SK-N-SH (cell line): ENCODE data around the gene GLYATL1B. TPM values are rescaled to one million over a fixed set of nuclear protein-coding genes. Genes with fewer than 3 reads are reported as not detected.

ENCODE experiments used
- CTCF ChIA-PET: fragments of 300-600, 350-600 bp; formaldehyde crosslinking; extraction: SDS; loops from one replicate; lab custom pipeline; 2021; lab: Yijun Ruan, JAX
- POLR2A ChIA-PET: fragments of 350-600 bp; sonication (Branson Sonifier 250); formaldehyde crosslinking; extraction: SDS; loops from one replicate; lab custom pipeline; 2020; ENCODE audit warnings: antibody characterized with exemption, inconsistent platforms; lab: Yijun Ruan, JAX
- DNase-seq: peaks from one replicate; pipeline ENCODE4 v3.0.0; 2012
- H2AFZ ChIP-seq: fragments of 200-600 bp; sonication (generic); 2 replicates; pipeline ENCODE4 v1.8.1; 2016; ENCODE audit warnings: antibody characterized with exemption, mild to moderate bottlenecking, low read depth
- H3F3A ChIP-seq: fragments of 200-600 bp; sonication (generic); replicated peaks from 2 replicates; pipeline ENCODE3; 2016; ENCODE audit warnings: antibody characterized with exemption, mild to moderate bottlenecking; ENCODE audit not compliant: insufficient read depth
- H3K27ac ChIP-seq, 2 experiments: fragments of 200-500 bp in 1 of 2; fragments of 200-600 bp in 1 of 2; sonication (Bioruptor generic) in 1 of 2; sonication (generic), shearing (Covaris generic) in 1 of 2; 2 replicates each; pipeline versions ENCODE4 v1.5.1 to v1.6.1; 2014 to 2016; ENCODE audit warnings: low read depth in 2 of 2, inconsistent platforms in 1 of 2, low read length in 1 of 2, mild to moderate bottlenecking in 1 of 2, mixed read lengths in 1 of 2
- H3K27me3 ChIP-seq: fragments of 200-600 bp; sonication (generic), shearing (Covaris generic); 2 replicates; pipeline ENCODE4 v1.6.1; 2016; ENCODE audit warnings: mixed run types; ENCODE audit not compliant: insufficient read depth
- H3K36me3 ChIP-seq, 2 experiments: fragments of 200-500 bp in 1 of 2; fragments of 200-600 bp in 1 of 2; sonication (Bioruptor generic) in 1 of 2; sonication (generic) in 1 of 2; replicated peaks in 1 of 2; 2 replicates each; pipeline versions ENCODE3 to v1.5.1; 2014 to 2016; ENCODE audit warnings: low read length in 1 of 2, mild to moderate bottlenecking in 1 of 2; ENCODE audit not compliant: insufficient read depth in 2 of 2, control insufficient read depth in 1 of 2
- H3K4me1 ChIP-seq, 2 experiments: fragments of 200-500 bp in 1 of 2; fragments of 200-600 bp in 1 of 2; sonication (Bioruptor generic) in 1 of 2; sonication (generic), shearing (Covaris generic) in 1 of 2; 2 replicates each; pipeline versions ENCODE4 v1.5.1 to v1.6.1; 2014 to 2016; ENCODE audit warnings: low read depth in 1 of 2, low read length in 1 of 2, mixed run types in 1 of 2; ENCODE audit not compliant: insufficient read depth in 2 of 2, control insufficient read depth in 1 of 2
- H3K4me2 ChIP-seq: fragments of 200-600 bp; sonication (generic), shearing (Covaris generic); 2 replicates; pipeline ENCODE4 v1.6.1; 2017; ENCODE audit warnings: mixed run types
- H3K4me3 ChIP-seq, 2 experiments: fragments of 200-500 bp in 1 of 2; fragments of 200-600 bp in 1 of 2; sonication (Bioruptor generic) in 1 of 2; sonication (generic), shearing (Covaris generic) in 1 of 2; 2 replicates each; pipeline versions ENCODE4 v1.5.1 to v1.8.1; 2014 to 2016; ENCODE audit warnings: low read depth in 2 of 2, inconsistent platforms in 1 of 2, low read length in 1 of 2, mild to moderate bottlenecking in 1 of 2, mixed read lengths in 1 of 2, moderate library complexity in 1 of 2
- H3K79me2 ChIP-seq: fragments of 200-600 bp; sonication (generic); 2 replicates; pipeline ENCODE4 v1.8.1; 2017; ENCODE audit warnings: mild to moderate bottlenecking; ENCODE audit not compliant: insufficient read depth
- H3K9ac ChIP-seq: fragments of 200-600 bp; sonication (generic); 2 replicates; pipeline ENCODE4 v1.6.1; 2017; ENCODE audit warnings: mixed run types
- H3K9me2 ChIP-seq: fragments of 200-600 bp; sonication (generic); 2 replicates; pipeline ENCODE4 v1.6.1; 2017; ENCODE audit warnings: mixed run types
- H3K9me3 ChIP-seq: fragments of 200-600 bp; sonication (generic); 2 replicates; pipeline ENCODE4 v1.6.1; 2017; ENCODE audit warnings: mixed run types, mild to moderate bottlenecking, moderate library complexity
- H4K20me1 ChIP-seq: fragments of 200-600 bp; sonication (generic); 2 replicates; pipeline ENCODE4 v1.6.1; 2017; ENCODE audit warnings: mild to moderate bottlenecking, mixed run types; ENCODE audit not compliant: insufficient read depth
- CHD2 ChIP-seq: fragments of 150-350 bp; IDR thresholded peaks from 2 replicates; pipeline ENCODE4 v1.6.1; 2018; ENCODE audit warnings: low read length; ENCODE audit not compliant: partially characterized antibody
- ELF1 ChIP-seq: IDR thresholded peaks from 2 replicates; pipeline ENCODE4 v1.4.0; 2012
- EP300 ChIP-seq, 2 experiments: IDR thresholded peaks; 2 replicates each; pipeline versions ENCODE4 v1.4.0 to v1.6.1; 2012; ENCODE audit warnings: borderline replicate concordance in 1 of 2, low read depth in 1 of 2, low read length in 1 of 2
- EZH2phosphoT487 ChIP-seq: fragments of 200-600 bp; sonication (generic); IDR thresholded peaks from 2 replicates; pipeline ENCODE4 v1.6.1; 2017; ENCODE audit warnings: low read depth, mixed run types, mild to moderate bottlenecking, antibody characterized with exemption, moderate library complexity, borderline replicate concordance
- FOSL2 ChIP-seq: IDR thresholded peaks from 2 replicates; pipeline ENCODE4 v1.4.0; 2012; ENCODE audit warnings: low read depth, mild to moderate bottlenecking, moderate library complexity, borderline replicate concordance
- FOXJ3 ChIP-seq: sonication (generic); formaldehyde crosslinking; IDR thresholded peaks from 2 replicates; pipeline ENCODE4 v1.5.1; 2020; ENCODE audit warnings: mild to moderate bottlenecking, missing genetic modification reagents
- FOXM1 ChIP-seq: IDR thresholded peaks from 2 replicates; pipeline ENCODE4 v1.4.0; 2012; ENCODE audit warnings: low read depth, mild to moderate bottlenecking
- IRF3 ChIP-seq: fragments of 150-350 bp; IDR thresholded peaks from 2 replicates; pipeline ENCODE4 v1.6.1; 2016; ENCODE audit warnings: mild to moderate bottlenecking, low read depth, low read length
- MEF2A ChIP-seq: IDR thresholded peaks from 2 replicates; pipeline ENCODE4 v1.4.0; 2012; ENCODE audit warnings: low read depth, borderline replicate concordance
- NRF1 ChIP-seq: IDR thresholded peaks from 2 replicates; pipeline ENCODE4 v1.6.1; 2012; ENCODE audit warnings: low read depth, mild to moderate bottlenecking, low read length
- PBX3 ChIP-seq: IDR thresholded peaks from 2 replicates; pipeline ENCODE4; 2012
- POLR2AphosphoS5 ChIP-seq: IDR thresholded peaks from 2 replicates; pipeline ENCODE4 v1.6.1; 2012; ENCODE audit warnings: low read depth, low read length
- RAD21 ChIP-seq: IDR thresholded peaks from 2 replicates; pipeline ENCODE4 v1.6.1; 2012; ENCODE audit warnings: mild to moderate bottlenecking, low read length
- RXRA ChIP-seq: IDR thresholded peaks from 2 replicates; pipeline ENCODE4 v1.4.0; 2012; ENCODE audit warnings: low read depth, mild to moderate bottlenecking, borderline replicate concordance
- SIN3A ChIP-seq: IDR thresholded peaks from 2 replicates; pipeline ENCODE4 v1.6.1; 2012; ENCODE audit warnings: low read depth, mild to moderate bottlenecking, low read length, moderate library complexity, borderline replicate concordance
- SMC3 ChIP-seq: IDR thresholded peaks from 2 replicates; pipeline ENCODE4 v1.6.1; 2012; ENCODE audit warnings: low read depth, low read length, improper control_type of control experiment
- TAF1 ChIP-seq: IDR thresholded peaks from 2 replicates; pipeline ENCODE4 v1.6.1; 2012; ENCODE audit warnings: low read depth, mild to moderate bottlenecking, low read length, moderate library complexity, borderline replicate concordance
- YY1 ChIP-seq: IDR thresholded peaks from 2 replicates; pipeline ENCODE4 v1.4.0; 2012; ENCODE audit warnings: low read depth, mild to moderate bottlenecking
- ZBTB33 ChIP-seq: IDR thresholded peaks from 2 replicates; pipeline ENCODE4 v1.4.0; 2012; ENCODE audit warnings: low read depth, borderline replicate concordance
- WGBS: methylation state at CpG from one replicate; pipeline ENCODE4 v1.1.6; 2017; ENCODE audit warnings: low lambda C conversion rate; 5-methylcytosine and 5-hydroxymethylcytosine counted together
- polyA plus RNA-seq, 3 experiments: library from polyadenylated mRNA; depleted of rRNA; stranded (reverse); fragments of >200 nt; gene quantifications; 2 replicates each; pipeline ENCODE4 v1.2.3, GENCODE V29; 2012
- TF ChIP-seq, protein P1 (sequence below): IDR thresholded peaks from 2 replicates; pipeline ENCODE4 v1.4.0; 2012; ENCODE audit warnings: low read depth

The GLYATL1B gene
- polyA plus RNA-seq, 1 of the 3 experiments (the other 2 are of a cell fraction): not detected

- CTCF ChIA-PET: interaction anchor here (0.9 to 2.8 kb wide), 4 partner anchors 16 to 84 kb away, joined by 3 to 20 read pairs (median 6); partner anchors contain the start of gene DTX4
- H3K4me3 ChIP-seq: peak overlapping the region; percentile 82 to 95
- no peaks in the 10 kb centered on the region for H3K9me3 ChIP-seq
- H3K4me1 ChIP-seq: peaks cover 2 to 4% of the 10 kb centered on the region in 2 experiments; a peak in 2 of 4 replicates
- WGBS: 9% methylated on average over 3 of the region's 3 CpGs
- peaks cover 0 to 4% of the 10 kb centered on the region in 2 experiments for H3K36me3 ChIP-seq
- peak overlapping the region; percentile 68 for H3K9ac ChIP-seq
- H3K27me3 ChIP-seq: no peaks in the 10 kb centered on the region
- no peaks in the 10 kb centered on the region for H3K9me2 ChIP-seq
- H4K20me1 ChIP-seq: no peaks in the 10 kb centered on the region
- TF ChIP-seq POLR2AphosphoS5 (no peak), YY1 (no peak), FOSL2 (no peak; the same call in 1 of the 2 replicates), RAD21 (no peak), SMC3 (no peak), CHD2 (no peak), IRF3 (no peak), ZBTB33 (no peak), SIN3A (no peak), NRF1 (no peak), ELF1 (no peak), TAF1 (no peak), EP300 (IDR thresholded peaks at IDR 0.05; ENCODE audit: borderline replicate concordance in 1 of 2, low read depth in 1 of 2, low read length in 1 of 2) (no peak), EZH2phosphoT487 (no peak), PBX3 (no peak), FOXM1 (no peak), RXRA (no peak), MEF2A (no peak), FOXJ3 (no peak)
- TF ChIP-seq, protein P1, sequence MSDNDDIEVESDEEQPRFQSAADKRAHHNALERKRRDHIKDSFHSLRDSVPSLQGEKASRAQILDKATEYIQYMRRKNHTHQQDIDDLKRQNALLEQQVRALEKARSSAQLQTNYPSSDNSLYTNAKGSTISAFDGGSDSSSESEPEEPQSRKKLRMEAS: no peak
- no peak for DNase-seq
- POLR2A ChIA-PET: interaction anchor here (1.3 kb wide), 1 partner anchor 16 kb away, joined by 7 read pairs; no protein-coding TSS in a partner anchor
- H2AFZ ChIP-seq: peak overlapping the region; percentile 98
- no peaks in the 10 kb centered on the region; the same call in 1 of the 2 replicates for H3K79me2 ChIP-seq
- peak overlapping the region; percentile 71 for H3K4me2 ChIP-seq
- peaks cover 20% of the 10 kb centered on the region for H3F3A ChIP-seq
- H3K27ac ChIP-seq: peak overlapping the region; percentile 71 to 79
These were observed 55.8 kb downstream of the GLYATL1B start for GRCh38 chr11:59141673-59142460.
